GM23338 (cell line): ENCODE data around the gene TMEM131L. TPM values are rescaled to one million over a fixed set of nuclear protein-coding genes. Genes with fewer than 3 reads are reported as not detected.

ENCODE experiments used
- ATAC-seq: fragments of 200-7000 bp; cut with Tn5 transposase; 3 replicates; pipeline ENCODE4 v1.9.1; 2020
- DNase-seq: peaks from one replicate; pipeline ENCODE4 v3.0.0-alpha.2; 2015; ENCODE audit warnings: low spot score
- H2AFZ ChIP-seq: fragments of 200-600 bp; sonication (generic); 2 replicates; pipeline ENCODE4 v1.8.0; 2016; ENCODE audit warnings: antibody characterized with exemption, mild to moderate bottlenecking, moderate library complexity
- H3F3A ChIP-seq: fragments of 200-600 bp; sonication (generic); replicated peaks from 2 replicates; pipeline ENCODE4 v1.8.0; 2017; ENCODE audit warnings: antibody characterized with exemption, mixed run types, low read depth
- H3K27ac ChIP-seq: fragments of 200-600 bp; sonication (generic); 2 replicates; pipeline ENCODE4 v1.6.1; 2016; ENCODE audit warnings: low read depth
- H3K27me3 ChIP-seq: fragments of 200-600 bp; sonication (generic); 2 replicates; pipeline ENCODE4 v1.8.0; 2016; ENCODE audit warnings: mild to moderate bottlenecking, mixed run types, moderate library complexity; ENCODE audit not compliant: insufficient read depth
- H3K36me3 ChIP-seq: fragments of 200-600 bp; sonication (generic); 2 replicates; pipeline ENCODE4 v1.8.0; 2016; ENCODE audit warnings: mild to moderate bottlenecking; ENCODE audit not compliant: insufficient read depth
- H3K4me1 ChIP-seq: fragments of 200-600 bp; sonication (generic); 2 replicates; pipeline ENCODE4 v1.8.0; 2016; ENCODE audit warnings: mild to moderate bottlenecking, moderate library complexity; ENCODE audit not compliant: insufficient read depth
- H3K4me2 ChIP-seq: fragments of 200-600 bp; sonication (generic); 2 replicates; pipeline ENCODE4 v1.7.1; 2017; ENCODE audit warnings: mixed run types
- H3K4me3 ChIP-seq: fragments of 200-600 bp; sonication (generic); 2 replicates; pipeline ENCODE4 v1.6.1; 2016; ENCODE audit warnings: mixed run types
- H3K79me2 ChIP-seq: fragments of 200-600 bp; sonication (generic); replicated peaks from 2 replicates; pipeline ENCODE4 v1.8.0; 2017; ENCODE audit warnings: mild to moderate bottlenecking; ENCODE audit not compliant: insufficient read depth
- H3K9me2 ChIP-seq: fragments of 200-600 bp; sonication (generic); 2 replicates; pipeline ENCODE4 v1.8.0; 2017; ENCODE audit not compliant: insufficient read depth
- H4K20me1 ChIP-seq: fragments of 200-600 bp; sonication (generic); replicated peaks from 2 replicates; pipeline ENCODE4 v1.8.0; 2017; ENCODE audit warnings: mild to moderate bottlenecking; ENCODE audit not compliant: insufficient read depth
- H3K27ac Mint-ChIP-seq: 2 replicates; pipeline ENCODE4 v1.8.0; 2020; ENCODE audit warnings: inconsistent platforms, mild to moderate bottlenecking, moderate library complexity, mixed read lengths
- H3K27me3 Mint-ChIP-seq: 3 replicates; pipeline ENCODE4 v1.8.0; 2022; ENCODE audit warnings: low read depth, mild to moderate bottlenecking, moderate library complexity, mixed read lengths, inconsistent platforms; ENCODE audit not compliant: insufficient read depth, poor library complexity
- H3K36me3 Mint-ChIP-seq: 3 replicates; pipeline ENCODE4 v1.8.0; 2021; ENCODE audit warnings: low read depth, mild to moderate bottlenecking, inconsistent platforms, moderate library complexity, mixed read lengths
- H3K4me1 Mint-ChIP-seq: 3 replicates; pipeline ENCODE4 v1.8.0; 2020; ENCODE audit warnings: mild to moderate bottlenecking, inconsistent platforms, mixed read lengths
- H3K4me3 Mint-ChIP-seq: 3 replicates; pipeline ENCODE4 v1.8.0; 2021; ENCODE audit warnings: moderate library complexity, mild to moderate bottlenecking, inconsistent platforms, mixed read lengths
- H3K9me3 Mint-ChIP-seq: 3 replicates; pipeline ENCODE4 v1.8.0; 2020; ENCODE audit warnings: moderate library complexity, mild to moderate bottlenecking, inconsistent platforms, mixed read lengths
- CREB1 ChIP-seq: fragments of 250-450 bp; sonication (Bioruptor Pico); IDR thresholded peaks from 2 replicates; pipeline ENCODE4 v1.5.0; 2020; ENCODE audit warnings: low read depth, mild to moderate bottlenecking, moderate library complexity
- EZH2 ChIP-seq: fragments of 200-600 bp; sonication (generic); IDR thresholded peaks from one replicate; pipeline ENCODE4 v1.8.0; 2017; ENCODE audit warnings: antibody characterized with exemption, mild to moderate bottlenecking, low read depth; ENCODE audit not compliant: unreplicated experiment
- EZH2phosphoT487 ChIP-seq: fragments of 200-600 bp; sonication (generic); IDR thresholded peaks from one replicate; pipeline ENCODE4 v1.8.1; 2018; ENCODE audit warnings: antibody characterized with exemption; ENCODE audit not compliant: unreplicated experiment
- JUNB ChIP-seq: IDR thresholded peaks from one replicate; pipeline ENCODE4 v1.6.1; 2016; ENCODE audit warnings: antibody characterized with exemption; ENCODE audit not compliant: unreplicated experiment
- NANOG ChIP-seq: IDR thresholded peaks from 2 replicates; pipeline ENCODE4 v1.6.1; 2016; ENCODE audit warnings: antibody characterized with exemption, borderline replicate concordance
- POLR2AphosphoS5 ChIP-seq: IDR thresholded peaks from 2 replicates; pipeline ENCODE4 v1.6.1; 2016; ENCODE audit warnings: antibody characterized with exemption, low read depth
- STAT1 ChIP-seq: IDR thresholded peaks from one replicate; pipeline ENCODE4 v1.6.1; 2016; ENCODE audit warnings: antibody characterized with exemption; ENCODE audit not compliant: unreplicated experiment
- ZNF114 ChIP-seq: fragments of 250-450 bp; sonication (Bioruptor Pico); IDR thresholded peaks from 2 replicates; pipeline ENCODE4 v1.5.0; 2020; ENCODE audit warnings: mild to moderate bottlenecking, moderate library complexity
- polyA plus RNA-seq: library from polyadenylated mRNA; unstranded; fragments of >200 nt; fragmentation: Nextera tagmentation; extraction: Ambion mirVana; gene quantifications from 2 replicates; pipeline ENCODE4 v1.2.1, GENCODE V29; 2016
- total RNA-seq: library from RNA; depleted of rRNA; stranded (reverse); fragments of >200 nt; shearing (Covaris generic); gene quantifications from 2 replicates; pipeline ENCODE4 v1.2.3, GENCODE V29; 2014
- TF ChIP-seq, protein P1 (sequence below), 2 experiments: fragments of 200-600 bp in 1 of 2; sonication (generic) in 1 of 2; conservative IDR thresholded peaks; 2 replicates each; pipeline versions ENCODE4 v1.5.1 to v1.6.1; 2016 to 2017; ENCODE audit warnings: antibody characterized with exemption in 2 of 2, low read depth in 2 of 2, mild to moderate bottlenecking in 2 of 2, moderate library complexity in 1 of 2
- TF ChIP-seq, protein P2 (sequence below): IDR thresholded peaks from one replicate; pipeline ENCODE4 v1.6.1; 2018; ENCODE audit warnings: antibody characterized with exemption; ENCODE audit not compliant: unreplicated experiment
- TF ChIP-seq, protein P3 (sequence below): IDR thresholded peaks from 2 replicates; pipeline ENCODE4 v1.6.1; 2016; ENCODE audit warnings: antibody characterized with exemption

Gene TMEM131L
- total and polyA plus RNA-seq, 2 experiments from 2014 or later, result 11.1 to 32.2 TPM

DNA sequence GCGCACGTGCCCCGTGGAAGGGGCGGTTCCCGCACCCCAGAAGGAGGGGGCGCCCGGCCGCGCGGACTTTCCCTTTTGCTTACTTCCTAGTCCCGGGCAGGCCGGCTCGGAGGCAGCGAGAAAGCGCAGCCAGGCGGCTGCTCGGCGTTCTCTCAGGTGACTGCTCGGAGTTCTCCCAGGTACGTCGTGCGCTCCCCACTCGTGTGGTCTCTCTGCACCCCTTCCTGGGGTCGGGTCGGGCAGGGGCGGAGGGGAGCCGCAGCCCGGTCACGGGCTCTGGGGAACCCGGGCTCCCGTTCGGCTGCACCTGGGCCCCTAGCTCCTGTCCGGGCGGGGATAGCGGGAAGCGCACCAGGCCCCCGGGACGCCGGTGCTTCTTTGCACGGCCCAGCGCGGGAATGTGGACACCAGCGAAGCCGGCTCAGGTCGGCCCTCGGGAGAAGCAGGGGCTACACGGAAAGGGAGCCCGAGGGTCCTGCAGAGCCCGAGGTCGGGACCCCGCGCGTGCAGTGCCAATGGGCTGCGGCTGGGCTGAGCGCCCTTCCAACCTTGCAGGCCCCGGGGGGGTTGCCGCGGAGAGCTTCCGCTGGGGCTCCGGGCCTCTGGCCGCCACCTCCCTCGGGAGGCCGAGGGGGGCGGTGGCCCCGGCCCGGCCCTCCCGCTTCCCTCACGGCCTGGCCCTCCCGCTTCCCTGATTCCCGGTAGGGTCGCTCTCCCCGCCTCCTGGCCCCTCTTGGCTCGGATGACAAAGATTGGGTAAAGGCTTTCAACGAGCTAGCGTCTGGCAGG, 218.2 kb downstream of the TMEM131L start, which contains the start of gene TLR2:
Gene TLR2 (plus strand): TSS at position 99 of the 789 bp plus-strand sequence. CDS start 18,628 bp downstream, outside the sequence.
- H3K4me3 ChIP-seq, result peak within 1 kb of the TSS; percentile 79
- no peak within 1 kb of the TSS for H3K27ac Mint-ChIP-seq
- peaks cover 4% of the 10 kb centered on the region for H3K4me1 ChIP-seq
- H3K9me2 ChIP-seq, result no peaks in the 10 kb centered on the region
- H3K9me3 Mint-ChIP-seq, result peaks cover 43% of the 10 kb centered on the region
- H3K4me2 ChIP-seq, result peak within 1 kb of the TSS; percentile 78
- peak within 1 kb of the TSS; percentile 78 for H3K4me3 Mint-ChIP-seq
- H3K27ac ChIP-seq, result no peak within 1 kb of the TSS
- peaks cover 9% of the 10 kb centered on the region for H3K4me1 Mint-ChIP-seq
- TF ChIP-seq, protein P1, sequence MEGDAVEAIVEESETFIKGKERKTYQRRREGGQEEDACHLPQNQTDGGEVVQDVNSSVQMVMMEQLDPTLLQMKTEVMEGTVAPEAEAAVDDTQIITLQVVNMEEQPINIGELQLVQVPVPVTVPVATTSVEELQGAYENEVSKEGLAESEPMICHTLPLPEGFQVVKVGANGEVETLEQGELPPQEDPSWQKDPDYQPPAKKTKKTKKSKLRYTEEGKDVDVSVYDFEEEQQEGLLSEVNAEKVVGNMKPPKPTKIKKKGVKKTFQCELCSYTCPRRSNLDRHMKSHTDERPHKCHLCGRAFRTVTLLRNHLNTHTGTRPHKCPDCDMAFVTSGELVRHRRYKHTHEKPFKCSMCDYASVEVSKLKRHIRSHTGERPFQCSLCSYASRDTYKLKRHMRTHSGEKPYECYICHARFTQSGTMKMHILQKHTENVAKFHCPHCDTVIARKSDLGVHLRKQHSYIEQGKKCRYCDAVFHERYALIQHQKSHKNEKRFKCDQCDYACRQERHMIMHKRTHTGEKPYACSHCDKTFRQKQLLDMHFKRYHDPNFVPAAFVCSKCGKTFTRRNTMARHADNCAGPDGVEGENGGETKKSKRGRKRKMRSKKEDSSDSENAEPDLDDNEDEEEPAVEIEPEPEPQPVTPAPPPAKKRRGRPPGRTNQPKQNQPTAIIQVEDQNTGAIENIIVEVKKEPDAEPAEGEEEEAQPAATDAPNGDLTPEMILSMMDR (conservative IDR thresholded peaks at IDR 0.05; ENCODE audit: low read depth in 2 of 2), result no peak
- TF ChIP-seq, protein P2, sequence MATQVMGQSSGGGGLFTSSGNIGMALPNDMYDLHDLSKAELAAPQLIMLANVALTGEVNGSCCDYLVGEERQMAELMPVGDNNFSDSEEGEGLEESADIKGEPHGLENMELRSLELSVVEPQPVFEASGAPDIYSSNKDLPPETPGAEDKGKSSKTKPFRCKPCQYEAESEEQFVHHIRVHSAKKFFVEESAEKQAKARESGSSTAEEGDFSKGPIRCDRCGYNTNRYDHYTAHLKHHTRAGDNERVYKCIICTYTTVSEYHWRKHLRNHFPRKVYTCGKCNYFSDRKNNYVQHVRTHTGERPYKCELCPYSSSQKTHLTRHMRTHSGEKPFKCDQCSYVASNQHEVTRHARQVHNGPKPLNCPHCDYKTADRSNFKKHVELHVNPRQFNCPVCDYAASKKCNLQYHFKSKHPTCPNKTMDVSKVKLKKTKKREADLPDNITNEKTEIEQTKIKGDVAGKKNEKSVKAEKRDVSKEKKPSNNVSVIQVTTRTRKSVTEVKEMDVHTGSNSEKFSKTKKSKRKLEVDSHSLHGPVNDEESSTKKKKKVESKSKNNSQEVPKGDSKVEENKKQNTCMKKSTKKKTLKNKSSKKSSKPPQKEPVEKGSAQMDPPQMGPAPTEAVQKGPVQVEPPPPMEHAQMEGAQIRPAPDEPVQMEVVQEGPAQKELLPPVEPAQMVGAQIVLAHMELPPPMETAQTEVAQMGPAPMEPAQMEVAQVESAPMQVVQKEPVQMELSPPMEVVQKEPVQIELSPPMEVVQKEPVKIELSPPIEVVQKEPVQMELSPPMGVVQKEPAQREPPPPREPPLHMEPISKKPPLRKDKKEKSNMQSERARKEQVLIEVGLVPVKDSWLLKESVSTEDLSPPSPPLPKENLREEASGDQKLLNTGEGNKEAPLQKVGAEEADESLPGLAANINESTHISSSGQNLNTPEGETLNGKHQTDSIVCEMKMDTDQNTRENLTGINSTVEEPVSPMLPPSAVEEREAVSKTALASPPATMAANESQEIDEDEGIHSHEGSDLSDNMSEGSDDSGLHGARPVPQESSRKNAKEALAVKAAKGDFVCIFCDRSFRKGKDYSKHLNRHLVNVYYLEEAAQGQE, result no peak
- no peak for TF ChIP-seq STAT1
- TF ChIP-seq EZH2, result peak; percentile 55
- no peak for TF ChIP-seq EZH2phosphoT487
- no peak for TF ChIP-seq POLR2AphosphoS5
- ATAC-seq, result peak; percentile 87
- H3K27me3 Mint-ChIP-seq, result peaks cover 37% of the 10 kb centered on the region
- H3K27me3 ChIP-seq, result peaks cover 55% of the 10 kb centered on the region
- H4K20me1 ChIP-seq, result no peaks in the 10 kb centered on the region
- no peaks in the 10 kb centered on the region for H3K79me2 ChIP-seq
- peaks cover 20% of the 10 kb centered on the region for H3K36me3 Mint-ChIP-seq
- H3F3A ChIP-seq, result no peaks in the 10 kb centered on the region
- H3K36me3 ChIP-seq, result no peaks in the 10 kb centered on the region
- peak; percentile 80 for DNase-seq
- H2AFZ ChIP-seq, result peak within 1 kb of the TSS; percentile 98

DNA sequence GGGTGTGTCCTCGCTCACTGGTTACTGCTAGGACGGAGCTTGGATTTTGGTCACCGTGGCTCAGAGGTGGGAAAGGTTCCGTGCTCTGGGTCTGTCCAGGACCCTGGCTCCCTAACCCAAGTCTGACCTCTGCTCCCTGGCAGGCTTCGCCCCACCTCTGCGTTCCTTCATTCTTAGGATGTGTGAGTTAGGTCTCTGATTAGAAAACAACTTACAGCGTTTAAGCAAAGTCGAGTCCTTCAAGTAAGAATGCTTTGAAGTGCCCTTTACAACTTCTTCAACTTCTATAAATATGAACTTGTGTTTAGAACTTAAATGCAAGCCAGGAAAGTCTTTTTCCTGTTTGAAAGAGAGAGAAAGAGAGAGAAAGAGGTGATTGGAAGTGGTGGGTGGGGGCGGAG, 218.8 kb downstream of the TMEM131L start:
- DNase-seq (no peak), ATAC-seq (no peak)
- Mint-ChIP-seq H3K27ac (no peak overlapping the region), H3K4me3 (peak overlapping the region; percentile 78), H3K9me3 (peaks cover 49% of the 10 kb centered on the region), H3K4me1 (peaks cover 9% of the 10 kb centered on the region), H3K36me3 (peaks cover 26% of the 10 kb centered on the region), H3K27me3 (peaks cover 37% of the 10 kb centered on the region)
- peaks cover 4% of the 10 kb centered on the region for H3K4me1 ChIP-seq
- H3F3A ChIP-seq, result no peaks in the 10 kb centered on the region
- H3K36me3 ChIP-seq, result no peaks in the 10 kb centered on the region
- peaks cover 55% of the 10 kb centered on the region for H3K27me3 ChIP-seq
- TF ChIP-seq CREB1 (CRISPR knock-in tag), result no peak
- TF ChIP-seq, protein P3, sequence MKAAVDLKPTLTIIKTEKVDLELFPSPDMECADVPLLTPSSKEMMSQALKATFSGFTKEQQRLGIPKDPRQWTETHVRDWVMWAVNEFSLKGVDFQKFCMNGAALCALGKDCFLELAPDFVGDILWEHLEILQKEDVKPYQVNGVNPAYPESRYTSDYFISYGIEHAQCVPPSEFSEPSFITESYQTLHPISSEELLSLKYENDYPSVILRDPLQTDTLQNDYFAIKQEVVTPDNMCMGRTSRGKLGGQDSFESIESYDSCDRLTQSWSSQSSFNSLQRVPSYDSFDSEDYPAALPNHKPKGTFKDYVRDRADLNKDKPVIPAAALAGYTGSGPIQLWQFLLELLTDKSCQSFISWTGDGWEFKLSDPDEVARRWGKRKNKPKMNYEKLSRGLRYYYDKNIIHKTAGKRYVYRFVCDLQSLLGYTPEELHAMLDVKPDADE, result no peak
- TF ChIP-seq NANOG, result no peak
- TF ChIP-seq, protein P2, result no peak
- no peak for TF ChIP-seq JUNB
- TF ChIP-seq ZNF114 (CRISPR knock-in tag), result no peak
- TF ChIP-seq EZH2phosphoT487, result no peak
- no peak for TF ChIP-seq EZH2
- no peaks in the 10 kb centered on the region for H3K79me2 ChIP-seq
- H3K9me2 ChIP-seq, result no peaks in the 10 kb centered on the region
- no peak overlapping the region for H3K27ac ChIP-seq
- peak overlapping the region; percentile 98 for H2AFZ ChIP-seq
- no peaks in the 10 kb centered on the region for H4K20me1 ChIP-seq
- H3K4me2 ChIP-seq, result peak overlapping the region; percentile 78
- H3K4me3 ChIP-seq, result peak overlapping the region; percentile 79
